HepG2 (cell line): ENCODE data around the gene ACTL7B. TPM values are rescaled to one million over a fixed set of nuclear protein-coding genes. Genes with fewer than 3 reads are reported as not detected.

Experiments
- ATAC-seq: fragments of 200-7000 bp; cut with Tn5 transposase; 3 replicates; pipeline ENCODE4 v1.9.1; 2020; ENCODE audit warnings: mild to moderate bottlenecking, moderate library complexity
- BruUV-seq: library from RNA; stranded (reverse); fragments of 400-500 nt; replicated peaks from 2 replicates; lab custom pipeline; 2021; lab: Mats Ljungman, UMichigan
- CTCF ChIA-PET: fragments of 300-600 bp; formaldehyde crosslinking; extraction: SDS; loops from one replicate; lab custom pipeline; 2021; ENCODE audit warnings: low total read pairs, inconsistent platforms, low intra/inter-chr PET ratio; lab: Yijun Ruan, JAX
- POLR2A ChIA-PET: fragments of 350-600 bp; sonication (Branson Sonifier 250); formaldehyde crosslinking; loops from one replicate; lab custom pipeline; 2020; ENCODE audit warnings: antibody characterized with exemption, inconsistent platforms; lab: Yijun Ruan, JAX
- DNase-seq: peaks from one replicate; pipeline ENCODE4 v3.0.0-alpha.2; 2015; ENCODE audit warnings: low spot score
- FAIRE-seq: peaks from 3 replicates; lab custom pipeline; 2011; peaks lifted over from hg19 to GRCh38; lab: Jason Lieb, UNC
- H2AFZ ChIP-seq: one replicate; pipeline ENCODE4 v1.6.1; 2011; ENCODE audit warnings: low read length, inconsistent platforms
- H3K27ac ChIP-seq: fragments of 300-600 bp; 3 replicates; pipeline ENCODE4 v1.8.0; 2011; ENCODE audit warnings: mixed run types, mild to moderate bottlenecking, mixed read lengths, low read length, inconsistent platforms; ENCODE audit not compliant: insufficient read depth; ENCODE audit errors: extremely low read length
- H3K27me3 ChIP-seq, 2 experiments: fragments of 200-600 bp in 1 of 2; 2 replicates in 1 of 2; 3 replicates in 1 of 2; pipeline versions ENCODE4 v1.6.0 to v1.8.0; 2011; ENCODE audit warnings: low read length in 2 of 2, mild to moderate bottlenecking in 2 of 2, moderate library complexity in 2 of 2, inconsistent platforms in 1 of 2; ENCODE audit not compliant: insufficient read depth in 2 of 2, control insufficient read depth in 1 of 2
- H3K36me3 ChIP-seq, 2 experiments: fragments of 200-600 bp in 1 of 2; replicated peaks in 1 of 2; 2 replicates in 1 of 2; 3 replicates in 1 of 2; pipeline versions ENCODE4 v1.5.1 to v1.8.0; 2011; ENCODE audit warnings: low read length in 2 of 2, inconsistent platforms in 1 of 2; ENCODE audit not compliant: insufficient read depth in 2 of 2, control insufficient read depth in 1 of 2
- H3K4me1 ChIP-seq: 2 replicates; pipeline ENCODE4 v1.5.1; 2012; ENCODE audit warnings: low read length, inconsistent platforms; ENCODE audit not compliant: insufficient read depth
- H3K4me2 ChIP-seq: 2 replicates; pipeline ENCODE4 v1.6.0; 2011; ENCODE audit warnings: low read depth, low read length, inconsistent platforms
- H3K4me3 ChIP-seq, 3 experiments: fragments of 200-600 bp in 1 of 3; sonication (generic), shearing (Covaris generic) in 1 of 3; replicated peaks in 1 of 3; 2 replicates each; pipeline ENCODE4 v1.5.1; 2011 to 2016; ENCODE audit warnings: low read length in 3 of 3, inconsistent platforms in 2 of 3, low read depth in 2 of 3, mild to moderate bottlenecking in 2 of 3, control low read depth in 1 of 3, mixed read lengths in 1 of 3; ENCODE audit not compliant: insufficient read depth in 1 of 3
- H3K79me2 ChIP-seq: one replicate; pipeline ENCODE4 v1.6.1; 2011; ENCODE audit warnings: low read length, inconsistent platforms; ENCODE audit not compliant: insufficient read depth
- H3K9ac ChIP-seq: 2 replicates; pipeline ENCODE4 v1.6.0; 2011; ENCODE audit warnings: mild to moderate bottlenecking, low read depth, low read length, inconsistent platforms; ENCODE audit not compliant: insufficient read depth
- H3K9me3 ChIP-seq: 2 replicates; pipeline ENCODE4 v1.5.1; 2012; ENCODE audit warnings: mild to moderate bottlenecking, low read length
- H4K20me1 ChIP-seq: 2 replicates; pipeline ENCODE4 v1.6.0; 2011; ENCODE audit warnings: inconsistent platforms, mild to moderate bottlenecking, low read length, moderate library complexity; ENCODE audit not compliant: insufficient read depth
- ATF1 ChIP-seq: IDR thresholded peaks from 2 replicates; pipeline ENCODE4 v1.6.1; 2016; ENCODE audit warnings: mild to moderate bottlenecking, control low read depth
- HNF4A ChIP-seq: sonication (generic); formaldehyde crosslinking; IDR thresholded peaks from 2 replicates; pipeline ENCODE4 v1.4.0; 2020; ENCODE audit warnings: missing genetic modification reagents
- JUN ChIP-seq: sonication (generic); formaldehyde crosslinking; IDR thresholded peaks from 2 replicates; pipeline ENCODE4 v1.4.0; 2020; ENCODE audit warnings: mild to moderate bottlenecking, missing genetic modification reagents
- KDM5B ChIP-seq: sonication (generic); formaldehyde crosslinking; IDR thresholded peaks from 2 replicates; pipeline ENCODE4 v1.4.0; 2020; ENCODE audit warnings: missing genetic modification reagents, mild to moderate bottlenecking, borderline replicate concordance
- PHF8 ChIP-seq: sonication (generic); formaldehyde crosslinking; IDR thresholded peaks from 2 replicates; pipeline ENCODE4 v1.5.0; 2020; ENCODE audit warnings: missing genetic modification reagents
- U2AF1 ChIP-seq: fragments of 200-400 bp; formaldehyde crosslinking; optimal IDR thresholded peaks from 2 replicates; pipeline ENCODE3; 2017; ENCODE audit warnings: mild to moderate bottlenecking, low read depth, low read length
- ZBTB42 ChIP-seq: sonication (generic); formaldehyde crosslinking; IDR thresholded peaks from 2 replicates; pipeline ENCODE4 v1.5.0; 2020; ENCODE audit warnings: mild to moderate bottlenecking, missing genetic modification reagents
- ZFP36L2 ChIP-seq: sonication (generic); formaldehyde crosslinking; IDR thresholded peaks from 2 replicates; pipeline ENCODE4 v1.4.0; 2020; ENCODE audit warnings: missing genetic modification reagents
- ZNF451 ChIP-seq: sonication (generic); formaldehyde crosslinking; IDR thresholded peaks from 2 replicates; pipeline ENCODE4 v1.5.0; 2020; ENCODE audit warnings: mild to moderate bottlenecking, missing genetic modification reagents
- ZNF644 ChIP-seq: IDR thresholded peaks from 2 replicates; pipeline ENCODE4 v1.6.1; 2016; ENCODE audit warnings: low read depth
- WGBS: methylation state at CpG from one replicate; pipeline ENCODE4 v1.1.6; 2017; ENCODE audit warnings: low lambda C conversion rate; 5-methylcytosine and 5-hydroxymethylcytosine counted together
- in situ Hi-C: cut with HindIII; loops from 2 replicates; pipeline ENCODE4 v1.10.0; 2017; ENCODE audit warnings: low pct_unique_long_range_greater_than_20kb; ENCODE audit not compliant: extremely low pct_ligation_motif_present
- intact Hi-C: fragments of 100-400 bp; cut with micrococcal nuclease; formaldehyde crosslinking; loops from one replicate; pipeline ENCODE4 v1.10.0; 2022; ENCODE audit not compliant: unreplicated experiment
- polyA plus RNA-seq, 8 experiments: library from polyadenylated mRNA; depleted of rRNA in 3 of 8; stranded (reverse) in 7 of 8; unstranded in 1 of 8; fragments of >200 nt; fragmentation: Illumina TruSeq in 4 of 8; extraction: Trizol in 4 of 8; gene quantifications; 2 replicates each; pipeline versions ENCODE4 v1.2.1 to v1.2.3, GENCODE V29; 2011 to 2016; ENCODE audit warnings: low read depth in 4 of 8, missing spikeins in 1 of 8, mixed read lengths in 1 of 8; ENCODE audit not compliant: insufficient read depth in 1 of 8
- total RNA-seq, 5 experiments: library from RNA; depleted of rRNA; stranded (reverse); fragments of >200 nt; fragmentation: Illumina TruSeq; extraction: Trizol; gene quantifications; 2 replicates each; pipeline ENCODE4 v1.2.3, GENCODE V29; 2016; ENCODE audit warnings: low read depth in 1 of 5
- TF ChIP-seq, protein P1 (sequence below): sonication (generic); formaldehyde crosslinking; IDR thresholded peaks from 2 replicates; pipeline ENCODE4 v1.4.0; 2020; ENCODE audit warnings: missing genetic modification reagents
- TF ChIP-seq, protein P2 (sequence below): sonication (generic); formaldehyde crosslinking; IDR thresholded peaks from one replicate; pipeline ENCODE4 v1.5.1; 2020; ENCODE audit warnings: mild to moderate bottlenecking, missing genetic modification reagents; ENCODE audit errors: not compliant biosample characterization
- TF ChIP-seq, protein P3 (sequence below): sonication (generic); formaldehyde crosslinking; IDR thresholded peaks from 2 replicates; pipeline ENCODE4 v1.4.0; 2020; ENCODE audit warnings: mild to moderate bottlenecking, missing genetic modification reagents

The ACTL7B gene
- total and polyA plus RNA-seq, 2 of the 13 experiments (the other 11 are each of a cell fraction or from before 2014, with no cell fraction given) = 0.07 to 0.11 TPM

DNA sequence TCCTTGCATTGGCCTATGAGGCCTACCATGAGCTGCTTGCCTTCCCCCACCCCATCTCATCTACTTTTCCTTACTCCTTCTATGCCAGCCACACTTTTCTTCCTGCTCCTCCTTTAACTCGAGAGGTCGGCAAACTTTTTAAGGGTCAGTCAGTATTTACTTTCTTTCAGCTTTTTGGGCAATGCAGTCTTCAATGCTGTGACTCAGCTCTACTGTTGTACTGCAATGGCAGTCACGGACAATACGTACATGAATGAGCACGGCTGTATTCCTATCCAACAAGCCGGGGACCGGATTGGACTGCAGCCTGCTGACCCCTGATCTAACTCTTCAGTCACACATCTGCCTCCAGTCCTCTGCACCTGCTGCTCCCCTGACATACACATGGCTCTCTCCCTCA is 5.7 kb upstream of the ACTL7B start:
- no peak for FAIRE-seq
- H3K4me2 ChIP-seq = no peak overlapping the region
- peaks cover 39% of the 10 kb centered on the region for H3K4me1 ChIP-seq
- intact Hi-C loops (loop anchor here (10.0 kb wide), 1 partner anchor 87 kb away; no protein-coding TSS in a partner anchor), in situ Hi-C loops (no loop called here)
- no peak for DNase-seq
- TF ChIP-seq, protein P1, sequence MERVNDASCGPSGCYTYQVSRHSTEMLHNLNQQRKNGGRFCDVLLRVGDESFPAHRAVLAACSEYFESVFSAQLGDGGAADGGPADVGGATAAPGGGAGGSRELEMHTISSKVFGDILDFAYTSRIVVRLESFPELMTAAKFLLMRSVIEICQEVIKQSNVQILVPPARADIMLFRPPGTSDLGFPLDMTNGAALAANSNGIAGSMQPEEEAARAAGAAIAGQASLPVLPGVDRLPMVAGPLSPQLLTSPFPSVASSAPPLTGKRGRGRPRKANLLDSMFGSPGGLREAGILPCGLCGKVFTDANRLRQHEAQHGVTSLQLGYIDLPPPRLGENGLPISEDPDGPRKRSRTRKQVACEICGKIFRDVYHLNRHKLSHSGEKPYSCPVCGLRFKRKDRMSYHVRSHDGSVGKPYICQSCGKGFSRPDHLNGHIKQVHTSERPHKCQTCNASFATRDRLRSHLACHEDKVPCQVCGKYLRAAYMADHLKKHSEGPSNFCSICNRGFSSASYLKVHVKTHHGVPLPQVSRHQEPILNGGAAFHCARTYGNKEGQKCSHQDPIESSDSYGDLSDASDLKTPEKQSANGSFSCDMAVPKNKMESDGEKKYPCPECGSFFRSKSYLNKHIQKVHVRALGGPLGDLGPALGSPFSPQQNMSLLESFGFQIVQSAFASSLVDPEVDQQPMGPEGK (CRISPR knock-in tag) = no peak
- TF ChIP-seq ZFP36L2 (CRISPR knock-in tag) = no peak
- no peak for TF ChIP-seq JUN (CRISPR knock-in tag)
- no peak for TF ChIP-seq PHF8 (CRISPR knock-in tag)
- no peak for TF ChIP-seq HNF4A (CRISPR knock-in tag)
- TF ChIP-seq, protein P2, sequence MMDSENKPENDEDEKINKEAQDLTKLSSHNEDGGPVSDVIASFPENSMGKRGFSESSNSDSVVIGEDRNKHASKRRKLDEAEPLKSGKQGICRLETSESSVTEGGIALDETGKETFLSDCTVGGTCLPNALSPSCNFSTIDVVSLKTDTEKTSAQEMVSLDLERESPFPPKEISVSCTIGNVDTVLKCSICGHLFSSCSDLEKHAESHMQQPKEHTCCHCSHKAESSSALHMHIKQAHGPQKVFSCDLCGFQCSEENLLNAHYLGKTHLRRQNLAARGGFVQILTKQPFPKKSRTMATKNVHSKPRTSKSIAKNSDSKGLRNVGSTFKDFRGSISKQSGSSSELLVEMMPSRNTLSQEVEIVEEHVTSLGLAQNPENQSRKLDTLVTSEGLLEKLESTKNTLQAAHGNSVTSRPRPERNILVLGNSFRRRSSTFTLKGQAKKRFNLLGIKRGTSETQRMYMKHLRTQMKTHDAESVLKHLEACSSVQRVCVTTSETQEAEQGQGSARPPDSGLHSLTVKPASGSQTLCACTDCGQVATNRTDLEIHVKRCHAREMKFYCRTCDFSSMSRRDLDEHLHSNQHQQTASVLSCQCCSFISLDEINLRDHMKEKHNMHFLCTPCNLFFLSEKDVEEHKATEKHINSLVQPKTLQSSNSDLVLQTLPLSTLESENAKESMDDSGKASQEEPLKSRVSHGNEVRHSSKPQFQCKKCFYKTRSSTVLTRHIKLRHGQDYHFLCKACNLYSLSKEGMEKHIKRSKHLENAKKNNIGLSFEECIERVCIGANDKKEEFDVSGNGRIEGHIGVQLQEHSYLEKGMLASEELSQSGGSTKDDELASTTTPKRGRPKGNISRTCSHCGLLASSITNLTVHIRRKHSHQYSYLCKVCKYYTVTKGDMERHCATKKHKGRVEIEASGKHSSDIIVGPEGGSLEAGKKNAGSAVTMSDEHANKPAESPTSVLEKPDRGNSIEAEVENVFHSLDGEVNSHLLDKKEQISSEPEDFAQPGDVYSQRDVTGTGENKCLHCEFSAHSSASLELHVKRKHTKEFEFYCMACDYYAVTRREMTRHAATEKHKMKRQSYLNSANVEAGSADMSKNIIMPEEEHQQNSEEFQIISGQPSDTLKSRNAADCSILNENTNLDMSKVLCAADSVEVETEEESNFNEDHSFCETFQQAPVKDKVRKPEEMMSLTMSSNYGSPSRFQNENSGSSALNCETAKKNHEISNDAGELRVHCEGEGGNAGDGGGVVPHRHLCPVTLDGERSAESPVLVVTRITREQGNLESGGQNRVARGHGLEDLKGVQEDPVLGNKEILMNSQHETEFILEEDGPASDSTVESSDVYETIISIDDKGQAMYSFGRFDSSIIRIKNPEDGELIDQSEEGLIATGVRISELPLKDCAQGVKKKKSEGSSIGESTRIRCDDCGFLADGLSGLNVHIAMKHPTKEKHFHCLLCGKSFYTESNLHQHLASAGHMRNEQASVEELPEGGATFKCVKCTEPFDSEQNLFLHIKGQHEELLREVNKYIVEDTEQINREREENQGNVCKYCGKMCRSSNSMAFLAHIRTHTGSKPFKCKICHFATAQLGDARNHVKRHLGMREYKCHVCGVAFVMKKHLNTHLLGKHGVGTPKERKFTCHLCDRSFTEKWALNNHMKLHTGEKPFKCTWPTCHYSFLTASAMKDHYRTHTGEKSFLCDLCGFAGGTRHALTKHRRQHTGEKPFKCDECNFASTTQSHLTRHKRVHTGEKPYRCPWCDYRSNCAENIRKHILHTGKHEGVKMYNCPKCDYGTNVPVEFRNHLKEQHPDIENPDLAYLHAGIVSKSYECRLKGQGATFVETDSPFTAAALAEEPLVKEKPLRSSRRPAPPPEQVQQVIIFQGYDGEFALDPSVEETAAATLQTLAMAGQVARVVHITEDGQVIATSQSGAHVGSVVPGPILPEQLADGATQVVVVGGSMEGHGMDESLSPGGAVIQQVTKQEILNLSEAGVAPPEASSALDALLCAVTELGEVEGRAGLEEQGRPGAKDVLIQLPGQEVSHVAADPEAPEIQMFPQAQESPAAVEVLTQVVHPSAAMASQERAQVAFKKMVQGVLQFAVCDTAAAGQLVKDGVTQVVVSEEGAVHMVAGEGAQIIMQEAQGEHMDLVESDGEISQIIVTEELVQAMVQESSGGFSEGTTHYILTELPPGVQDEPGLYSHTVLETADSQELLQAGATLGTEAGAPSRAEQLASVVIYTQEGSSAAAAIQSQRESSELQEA (CRISPR knock-in tag) = no peak
- TF ChIP-seq ZNF451 (CRISPR knock-in tag) = no peak
- no peak for TF ChIP-seq ZBTB42 (CRISPR knock-in tag)
- TF ChIP-seq ATF1 = no peak
- TF ChIP-seq, protein P3, sequence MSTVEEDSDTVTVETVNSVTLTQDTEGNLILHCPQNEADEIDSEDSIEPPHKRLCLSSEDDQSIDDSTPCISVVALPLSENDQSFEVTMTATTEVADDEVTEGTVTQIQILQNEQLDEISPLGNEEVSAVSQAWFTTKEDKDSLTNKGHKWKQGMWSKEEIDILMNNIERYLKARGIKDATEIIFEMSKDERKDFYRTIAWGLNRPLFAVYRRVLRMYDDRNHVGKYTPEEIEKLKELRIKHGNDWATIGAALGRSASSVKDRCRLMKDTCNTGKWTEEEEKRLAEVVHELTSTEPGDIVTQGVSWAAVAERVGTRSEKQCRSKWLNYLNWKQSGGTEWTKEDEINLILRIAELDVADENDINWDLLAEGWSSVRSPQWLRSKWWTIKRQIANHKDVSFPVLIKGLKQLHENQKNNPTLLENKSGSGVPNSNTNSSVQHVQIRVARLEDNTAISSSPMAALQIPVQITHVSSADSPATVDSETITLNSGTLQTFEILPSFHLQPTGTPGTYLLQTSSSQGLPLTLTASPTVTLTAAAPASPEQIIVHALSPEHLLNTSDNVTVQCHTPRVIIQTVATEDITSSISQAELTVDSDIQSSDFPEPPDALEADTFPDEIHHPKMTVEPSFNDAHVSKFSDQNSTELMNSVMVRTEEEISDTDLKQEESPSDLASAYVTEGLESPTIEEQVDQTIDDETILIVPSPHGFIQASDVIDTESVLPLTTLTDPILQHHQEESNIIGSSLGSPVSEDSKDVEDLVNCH (CRISPR knock-in tag) = no peak
- no peak for TF ChIP-seq KDM5B (CRISPR knock-in tag)
- TF ChIP-seq ZNF644 (CRISPR knock-in tag) = no peak
- TF ChIP-seq U2AF1 = no peak
- no peak overlapping the region for H2AFZ ChIP-seq
- H3K36me3 ChIP-seq = no peaks in the 10 kb centered on the region
- H3K79me2 ChIP-seq = no peaks in the 10 kb centered on the region
- H3K27me3 ChIP-seq = no peaks in the 10 kb centered on the region
- CTCF ChIA-PET = no interaction called here
- BruUV-seq = no TSS peak
- no peak overlapping the region for H3K27ac ChIP-seq
- whole genome bisulfite sequencing = 83% methylated on average over 7 of the region's 7 CpGs
- peak; percentile 1; the same call in 2 of the 3 replicates for ATAC-seq
- H4K20me1 ChIP-seq = no peaks in the 10 kb centered on the region
- no peak overlapping the region for H3K4me3 ChIP-seq
- POLR2A ChIA-PET = interaction anchor here (1.4 kb wide), 1 partner anchor 16 kb away, joined by 3 read pairs; no protein-coding TSS in a partner anchor
- H3K9me3 ChIP-seq = no peaks in the 10 kb centered on the region
- H3K9ac ChIP-seq = no peak overlapping the region
